Astrocyte of the spinal cord (primary cell): ENCODE measurements around the gene DPYSL3.

ENCODE experiments used
- DNase-seq: peaks from one replicate; pipeline ENCODE4 v3.0.0; 2011; ENCODE audit warnings: low read depth, low spot score
- H3K4me3 ChIP-seq: 2 replicates; pipeline ENCODE4 v1.5.1; 2011; ENCODE audit warnings: low read depth, mild to moderate bottlenecking, low read length, moderate library complexity
- CTCF ChIP-seq: IDR thresholded peaks from 2 replicates; pipeline ENCODE4 v1.5.1; 2012; ENCODE audit warnings: low read depth, mild to moderate bottlenecking, low read length, inconsistent platforms
- in situ Hi-C: cut with HindIII; loops from 2 replicates; pipeline ENCODE4 v1.10.0; 2017; ENCODE audit warnings: low sequenced_read_pairs

DPYSL3 gene

GRCh38 chr5:147384346-147385193, 125.3 kb downstream of the DPYSL3 start:
- in situ Hi-C loops, result no loop called here
- DNase-seq, result no peak
- no peak for TF ChIP-seq CTCF
- no peak overlapping the region for H3K4me3 ChIP-seq

GRCh38 chr5:147382776-147383175, 127.1 kb downstream of the DPYSL3 start:
- no peak overlapping the region for H3K4me3 ChIP-seq
- DNase-seq, result no peak

GRCh38 chr5:147381555-147381954, 128.3 kb downstream of the DPYSL3 start:
- no peak for TF ChIP-seq CTCF
- DNase-seq, result no peak
- no peak overlapping the region for H3K4me3 ChIP-seq
- in situ Hi-C loops, result no loop called here

More at GRCh38 chr5:147382776-147383175, 127.1 kb downstream of the DPYSL3 start:
- in situ Hi-C loops, result no loop called here
- no peak for TF ChIP-seq CTCF

- no peak overlapping the region for H3K4me3 ChIP-seq
- no peak for TF ChIP-seq CTCF
- in situ Hi-C loops, result no loop called here
- no peak for DNase-seq
Observed at GRCh38 chr5:147377682-147378081, 132.2 kb downstream of the DPYSL3 start.

- no peak for DNase-seq
- no peak overlapping the region for H3K4me3 ChIP-seq
- no peak for TF ChIP-seq CTCF
- in situ Hi-C loops, result no loop called here
Observed at GRCh38 chr5:147375151-147375550, 134.7 kb downstream of the DPYSL3 start.

GRCh38 chr5:147373328-147373727, 136.5 kb downstream of the DPYSL3 start:
- no peak overlapping the region for H3K4me3 ChIP-seq
- DNase-seq, result no peak
- in situ Hi-C loops, result no loop called here
- no peak for TF ChIP-seq CTCF
